Liver (tissue), 9 donors: ENCODE data around the gene FRS3. TPM values are rescaled to one million over a fixed set of nuclear protein-coding genes. Genes with fewer than 3 reads are reported as not detected.

Source experiments
- DNase-seq: peaks from one replicate; pipeline ENCODE4 v3.0.0-alpha.2; 2017; ENCODE audit warnings: low spot score
- H3K27ac ChIP-seq, 2 donors: one replicate each; pipeline ENCODE4 v1.7.0; 2013; ENCODE audit warnings: inconsistent platforms in 2 of 2, low read length in 2 of 2, control low read depth in 1 of 2, low read depth in 1 of 2, mild to moderate bottlenecking in 1 of 2
- H3K27me3 ChIP-seq, 4 donors: one replicate each; pipeline versions ENCODE4 v1.6.1 to v1.7.0; 2013; ENCODE audit warnings: low read length in 3 of 4, inconsistent platforms in 1 of 4, mild to moderate bottlenecking in 1 of 4, moderate library complexity in 1 of 4; ENCODE audit not compliant: control insufficient read depth in 4 of 4, insufficient read depth in 4 of 4
- H3K36me3 ChIP-seq, 4 donors: one replicate each; pipeline versions ENCODE4 v1.6.1 to v1.7.0; 2013; ENCODE audit warnings: low read length in 3 of 4, mild to moderate bottlenecking in 3 of 4, low read depth in 1 of 4, moderate library complexity in 1 of 4; ENCODE audit not compliant: control insufficient read depth in 4 of 4, insufficient read depth in 3 of 4
- H3K4me1 ChIP-seq, 4 donors: one replicate each; pipeline versions ENCODE4 v1.6.1 to v1.7.0; 2013; ENCODE audit warnings: low read length in 3 of 4, mild to moderate bottlenecking in 3 of 4, moderate library complexity in 1 of 4; ENCODE audit not compliant: control insufficient read depth in 4 of 4, insufficient read depth in 4 of 4
- H3K4me3 ChIP-seq, 3 donors: one replicate each; pipeline versions ENCODE4 v1.6.1 to v1.7.0; 2013; ENCODE audit warnings: low read length in 3 of 3, control low read depth in 1 of 3, low read depth in 1 of 3, mild to moderate bottlenecking in 1 of 3
- H3K9ac ChIP-seq, 2 donors: one replicate each; pipeline ENCODE4 v1.7.0; 2013; ENCODE audit warnings: low read length in 2 of 2, mild to moderate bottlenecking in 2 of 2, moderate library complexity in 2 of 2, control low read depth in 1 of 2, low read depth in 1 of 2
- H3K9me3 ChIP-seq, 4 donors: one replicate each; pipeline versions ENCODE4 v1.6.1 to v1.7.0; 2013; ENCODE audit warnings: low read length in 3 of 4; ENCODE audit not compliant: control insufficient read depth in 4 of 4
- FOXA1 ChIP-seq: IDR thresholded peaks from 2 replicates; pipeline ENCODE4 v1.6.1; 2016; ENCODE audit warnings: antibody characterized with exemption
- GABPA ChIP-seq, 2 donors: IDR thresholded peaks in 1 of 2; conservative IDR thresholded peaks in 1 of 2; 2 replicates each; pipeline ENCODE4 v1.6.1; 2016; ENCODE audit warnings: antibody characterized with exemption in 2 of 2, mild to moderate bottlenecking in 1 of 2, moderate library complexity in 1 of 2
- JUND ChIP-seq, 2 donors: IDR thresholded peaks; 2 replicates each; pipeline ENCODE4 v1.6.1; 2016; ENCODE audit warnings: antibody characterized with exemption in 2 of 2
- NR2F2 ChIP-seq: IDR thresholded peaks from 2 replicates; pipeline ENCODE4 v1.6.1; 2016; ENCODE audit warnings: antibody characterized with exemption
- RAD21 ChIP-seq, 2 donors: IDR thresholded peaks; 2 replicates each; pipeline ENCODE4 v1.6.1; 2016; ENCODE audit warnings: antibody characterized with exemption in 2 of 2, mild to moderate bottlenecking in 2 of 2
- RXRA ChIP-seq, 2 donors: IDR thresholded peaks; 2 replicates each; pipeline ENCODE4 v1.6.1; 2017 to 2018; ENCODE audit warnings: antibody characterized with exemption in 2 of 2, mild to moderate bottlenecking in 1 of 2
- YY1 ChIP-seq: IDR thresholded peaks from 2 replicates; pipeline ENCODE4 v1.6.1; 2016; ENCODE audit warnings: antibody characterized with exemption, mild to moderate bottlenecking
- WGBS: extraction: QIAGEN DNeasy Blood & Tissue Kit; methylation state at CpG from one replicate; pipeline ENCODE4 v1.1.7; 2013; 5-methylcytosine and 5-hydroxymethylcytosine counted together
- polyA plus RNA-seq, 2 donors: library from polyadenylated mRNA; stranded (reverse) in 1 of 2; unstranded in 1 of 2; fragments of 200-250 nt in 1 of 2; fragments of >200 nt in 1 of 2; fragmentation: Nextera tagmentation in 1 of 2; extraction: Ambion mirVana in 1 of 2; gene quantifications; one replicate each; pipeline versions ENCODE4 v1.2.1 to v1.2.3, GENCODE V29; 2013 to 2015
- total RNA-seq, 2 donors: library from RNA; depleted of rRNA; stranded (reverse); fragments of >200 nt; gene quantifications; one replicate each; pipeline ENCODE4 v1.2.3, GENCODE V29; 2014
- TF ChIP-seq, protein P1 (sequence below): fragments of 150-350 bp; IDR thresholded peaks from 2 replicates; pipeline ENCODE4 v1.5.1; 2017; ENCODE audit warnings: improper control_type of control experiment, low read depth, low read length; ENCODE audit not compliant: missing input control
- TF ChIP-seq, protein P2 (sequence below): IDR thresholded peaks from 2 replicates; pipeline ENCODE4 v1.6.1; 2016; ENCODE audit warnings: antibody characterized with exemption
- donor health status: healthy.
- donor health status: healthy.
- donor health status: healthy.
- donor health status: healthy.
- donor health status: healthy.

Gene FRS3
- total and polyA plus RNA-seq, 4 donors: 0.42 to 1.6 (median 1.3) TPM

DNA sequence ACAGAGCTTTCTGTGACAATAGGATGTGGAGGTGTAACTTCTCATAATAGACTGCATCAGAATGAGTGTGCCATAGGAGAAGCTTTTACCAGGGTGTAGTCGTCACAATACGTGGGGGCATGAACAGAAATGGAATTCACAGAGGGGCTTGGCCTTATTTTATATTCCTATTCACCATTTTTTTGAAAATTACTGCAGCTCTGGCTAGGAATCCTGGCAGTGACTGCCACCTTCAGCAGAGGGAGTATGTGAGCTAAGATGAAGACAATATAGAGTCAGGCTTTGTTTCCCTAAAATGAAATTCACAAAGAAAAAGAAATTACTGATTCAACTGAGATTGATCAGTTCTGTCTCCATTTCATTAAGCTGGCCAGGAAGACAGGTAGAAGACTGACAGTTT is 21.7 kb upstream of the FRS3 start:
- Histone ChIP-seq H3K27me3 (no peaks in the 10 kb centered on the region), H3K9ac (no peak overlapping the region), H3K27ac (no peak overlapping the region), H3K9me3 (no peaks in the 10 kb centered on the region), H3K36me3 (peaks cover 1 to 9% (median 2%) of the 10 kb centered on the region in 4 donors), H3K4me1 (no peaks in the 10 kb centered on the region), H3K4me3 (no peak overlapping the region)
- WGBS: 89% methylated on average over 2 of the region's 2 CpGs
- DNase-seq: no peak
- TF ChIP-seq GABPA (IDR thresholded peaks at IDR 0.05 in 1 of 2, conservative IDR thresholded peaks at IDR 0.05 in 1 of 2) (no peak), RAD21 (IDR thresholded peaks at IDR 0.05) (peak; percentile 17 to 21), RXRA (IDR thresholded peaks at IDR 0.05) (no peak)
- TF ChIP-seq, protein P1, sequence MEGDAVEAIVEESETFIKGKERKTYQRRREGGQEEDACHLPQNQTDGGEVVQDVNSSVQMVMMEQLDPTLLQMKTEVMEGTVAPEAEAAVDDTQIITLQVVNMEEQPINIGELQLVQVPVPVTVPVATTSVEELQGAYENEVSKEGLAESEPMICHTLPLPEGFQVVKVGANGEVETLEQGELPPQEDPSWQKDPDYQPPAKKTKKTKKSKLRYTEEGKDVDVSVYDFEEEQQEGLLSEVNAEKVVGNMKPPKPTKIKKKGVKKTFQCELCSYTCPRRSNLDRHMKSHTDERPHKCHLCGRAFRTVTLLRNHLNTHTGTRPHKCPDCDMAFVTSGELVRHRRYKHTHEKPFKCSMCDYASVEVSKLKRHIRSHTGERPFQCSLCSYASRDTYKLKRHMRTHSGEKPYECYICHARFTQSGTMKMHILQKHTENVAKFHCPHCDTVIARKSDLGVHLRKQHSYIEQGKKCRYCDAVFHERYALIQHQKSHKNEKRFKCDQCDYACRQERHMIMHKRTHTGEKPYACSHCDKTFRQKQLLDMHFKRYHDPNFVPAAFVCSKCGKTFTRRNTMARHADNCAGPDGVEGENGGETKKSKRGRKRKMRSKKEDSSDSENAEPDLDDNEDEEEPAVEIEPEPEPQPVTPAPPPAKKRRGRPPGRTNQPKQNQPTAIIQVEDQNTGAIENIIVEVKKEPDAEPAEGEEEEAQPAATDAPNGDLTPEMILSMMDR: peak; percentile 11

DNA sequence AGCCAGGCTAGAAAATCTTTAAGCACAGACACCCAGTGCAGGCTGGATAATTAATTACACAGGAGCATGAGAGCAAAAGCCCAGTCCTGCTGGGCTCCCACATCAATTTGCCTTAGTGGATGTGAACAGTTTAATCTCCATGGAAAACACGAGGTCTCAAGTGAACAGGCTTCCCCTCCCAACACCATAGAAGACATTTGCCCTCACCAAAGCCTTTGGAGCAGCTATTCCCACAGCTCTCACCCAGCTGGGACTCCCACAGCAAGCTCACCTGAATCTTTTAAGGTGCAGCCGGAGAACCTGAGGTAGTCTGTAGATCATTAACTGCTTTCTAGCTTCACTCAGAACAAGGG is 19.8 kb upstream of the FRS3 start:
- no peak for DNase-seq
- WGBS: 85% methylated on average over 2 of the region's 2 CpGs
- H3K36me3 ChIP-seq: peaks cover 1 to 10% (median 7%) of the 10 kb centered on the region in 4 donors
- no peak overlapping the region for H3K27ac ChIP-seq
- H3K9ac ChIP-seq: no peak overlapping the region
- no peaks in the 10 kb centered on the region for H3K9me3 ChIP-seq
- TF ChIP-seq GABPA (IDR thresholded peaks at IDR 0.05 in 1 of 2, conservative IDR thresholded peaks at IDR 0.05 in 1 of 2) (no peak), RAD21 (IDR thresholded peaks at IDR 0.05) (no peak)
- no peak overlapping the region for H3K4me3 ChIP-seq
- no peaks in the 10 kb centered on the region for H3K4me1 ChIP-seq
- no peaks in the 10 kb centered on the region for H3K27me3 ChIP-seq

DNA sequence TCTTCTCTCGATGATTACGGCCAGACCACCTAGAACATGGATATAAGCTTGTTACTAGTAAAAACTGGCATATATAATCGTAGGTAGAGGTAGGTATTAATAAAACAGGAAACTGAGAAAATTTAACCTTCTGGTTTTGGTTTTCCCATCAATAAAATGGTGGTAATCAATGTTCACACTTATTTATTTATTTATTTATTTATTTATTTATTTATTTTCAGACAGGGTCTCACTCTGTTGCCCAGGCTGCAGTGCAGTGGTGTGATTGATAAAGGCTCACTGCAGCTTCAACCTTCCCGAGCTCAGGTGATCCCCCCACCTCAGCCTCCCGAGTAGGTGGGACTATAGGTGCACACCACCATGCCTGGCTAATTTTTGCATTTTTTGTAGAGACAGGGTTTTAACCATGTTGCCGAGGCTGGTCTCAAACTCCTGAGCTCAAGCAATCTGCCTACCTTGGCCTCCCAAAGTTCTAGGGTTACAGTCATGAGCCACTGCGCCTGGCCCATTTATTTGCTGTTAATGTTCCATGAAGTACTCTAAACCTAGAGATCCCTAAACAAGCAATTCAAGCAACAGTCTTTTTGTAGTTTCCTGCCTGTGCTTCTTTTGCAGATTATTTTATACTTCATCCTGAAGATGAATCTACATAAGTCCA is 19.3 kb upstream of the FRS3 start:
- no peaks in the 10 kb centered on the region for H3K9me3 ChIP-seq
- H3K27ac ChIP-seq: no peak overlapping the region
- no peak for DNase-seq
- TF ChIP-seq, protein P2, sequence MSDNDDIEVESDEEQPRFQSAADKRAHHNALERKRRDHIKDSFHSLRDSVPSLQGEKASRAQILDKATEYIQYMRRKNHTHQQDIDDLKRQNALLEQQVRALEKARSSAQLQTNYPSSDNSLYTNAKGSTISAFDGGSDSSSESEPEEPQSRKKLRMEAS: no peak
- TF ChIP-seq JUND (IDR thresholded peaks at IDR 0.05) (no peak), GABPA (IDR thresholded peaks at IDR 0.05 in 1 of 2, conservative IDR thresholded peaks at IDR 0.05 in 1 of 2) (no peak), FOXA1 (no peak), NR2F2 (no peak), YY1 (no peak)
- TF ChIP-seq, protein P1: no peak
- H3K4me1 ChIP-seq: no peaks in the 10 kb centered on the region
- no peak overlapping the region for H3K9ac ChIP-seq
- 96% methylated on average over 7 of the region's 7 CpGs for WGBS
- no peak overlapping the region for H3K4me3 ChIP-seq
- H3K27me3 ChIP-seq: no peaks in the 10 kb centered on the region
- peaks cover 1 to 10% (median 7%) of the 10 kb centered on the region in 4 donors for H3K36me3 ChIP-seq
